ENCODE data around the gene CDKL4. TPM values are rescaled to one million over a fixed set of nuclear protein-coding genes. Genes with fewer than 3 reads are reported as not detected.
"Not testable (repeated sequence)": the region's sequence is repeated elsewhere in the genome, so short reads cannot be mapped to it uniquely, and the experiment has no call there.

The CDKL4 gene
- polyA plus RNA-seq, 3 donors, result not detected

GRCh38 chr2:39247512-39248043, 3.8 kb upstream of the CDKL4 start:
- H3K27me3 ChIP-seq (ENCODE audit: control insufficient read depth in 2 of 2, insufficient read depth in 2 of 2, low read length in 2 of 2), result no peaks in the 10 kb centered on the region

GRCh38 chr2:39246382-39246980, 2.7 kb upstream of the CDKL4 start:
- no peak overlapping the region for H3K27ac ChIP-seq (ENCODE audit: low read depth in 1 of 2, low read length in 2 of 2)
- WGBS (ENCODE audit: insufficient coverage), result no CpG with 5 or more reads among the region's 1 CpG
- peaks cover 8 to 16% of the 10 kb centered on the region in 2 donors for H3K36me3 Mint-ChIP-seq
- peaks cover 16% of the 10 kb centered on the region for H3K4me1 Mint-ChIP-seq
- intact Hi-C loops (cut with micrococcal nuclease), result no loop called here
- peaks cover 0 to 5% of the 10 kb centered on the region in 2 donors for H3K9me3 ChIP-seq (replicated peaks in 1 of 2; ENCODE audit: control insufficient read depth in 1 of 2, insufficient read depth in 1 of 2, low read length in 2 of 2)
- peaks cover 3 to 13% of the 10 kb centered on the region in 2 donors for H3K36me3 ChIP-seq (replicated peaks in 1 of 2; ENCODE audit: control insufficient read depth in 1 of 2, insufficient read depth in 2 of 2, low read length in 2 of 2)
- no peak overlapping the region for H3K27ac Mint-ChIP-seq
- H2AFZ ChIP-seq (ENCODE audit: insufficient read depth, low read depth, low read length, poor library complexity, severe bottlenecking), result no peak overlapping the region
- no peak for DNase-seq
- H3K4me1 ChIP-seq (ENCODE audit: control insufficient read depth in 1 of 2, insufficient read depth in 2 of 2, low read length in 2 of 2), result peaks cover 0 to 3% of the 10 kb centered on the region in 2 donors
- H3K4me2 ChIP-seq (replicated peaks; ENCODE audit: extremely low read depth, low read length, poor library complexity, severe bottlenecking), result no peak overlapping the region
- H4K20me1 ChIP-seq (ENCODE audit: insufficient read depth, low read length), result no peaks in the 10 kb centered on the region
- H3K9me3 Mint-ChIP-seq, result peaks cover 2 to 13% (median 8%) of the 10 kb centered on the region in 7 donors
- H3K27me3 ChIP-seq (ENCODE audit: control insufficient read depth in 2 of 2, insufficient read depth in 2 of 2, low read length in 2 of 2), result no peaks in the 10 kb centered on the region
- no peaks in the 10 kb centered on the region for H3K79me2 ChIP-seq (ENCODE audit: insufficient read depth, low read length)
- H3K4me3 Mint-ChIP-seq, result no peak overlapping the region
- no peak overlapping the region for H3K9ac ChIP-seq (ENCODE audit: insufficient read depth, low read length, poor library complexity, severe bottlenecking)
- H3K27me3 Mint-ChIP-seq (ENCODE audit: low read depth in 3 of 3), result peaks cover 5 to 11% (median 7%) of the 10 kb centered on the region in 3 donors
- no peak overlapping the region for H3K4me3 ChIP-seq (replicated peaks in 1 of 3; ENCODE audit: low read depth in 2 of 3, low read length in 3 of 3)
- TF ChIP-seq CTCF (IDR thresholded peaks at IDR 0.05), result no peak

More at GRCh38 chr2:39247512-39248043, 3.8 kb upstream of the CDKL4 start:
- H3K4me1 ChIP-seq (ENCODE audit: control insufficient read depth in 1 of 2, insufficient read depth in 2 of 2, low read length in 2 of 2), result peaks cover 0 to 3% of the 10 kb centered on the region in 2 donors
- Mint-ChIP-seq H3K36me3 (peaks cover 14 to 26% of the 10 kb centered on the region in 2 donors), H3K9me3 (peaks cover 2 to 14% (median 8%) of the 10 kb centered on the region in 7 donors), H3K4me3 (no peak overlapping the region), H3K27me3 (ENCODE audit: low read depth in 3 of 3) (peaks cover 4 to 11% (median 7%) of the 10 kb centered on the region in 3 donors), H3K4me1 (peaks cover 16% of the 10 kb centered on the region), H3K27ac (no peak overlapping the region)
- no peaks in the 10 kb centered on the region for H4K20me1 ChIP-seq (ENCODE audit: insufficient read depth, low read length)
- H3K9ac ChIP-seq (ENCODE audit: insufficient read depth, low read length, poor library complexity, severe bottlenecking), result no peak overlapping the region
- no peak for TF ChIP-seq CTCF (IDR thresholded peaks at IDR 0.05)
- H3K79me2 ChIP-seq (ENCODE audit: insufficient read depth, low read length), result no peaks in the 10 kb centered on the region
- 100% methylated on average over 1 of the region's 6 CpGs for WGBS (ENCODE audit: insufficient coverage)
- no peak overlapping the region for H3K4me3 ChIP-seq (replicated peaks in 1 of 3; ENCODE audit: low read depth in 2 of 3, low read length in 3 of 3)
- peaks cover 0 to 5% of the 10 kb centered on the region in 2 donors for H3K9me3 ChIP-seq (replicated peaks in 1 of 2; ENCODE audit: control insufficient read depth in 1 of 2, insufficient read depth in 1 of 2, low read length in 2 of 2)
- H3K27ac ChIP-seq (ENCODE audit: low read depth in 1 of 2, low read length in 2 of 2), result no peak overlapping the region
- DNase-seq, result no peak
- H2AFZ ChIP-seq (ENCODE audit: insufficient read depth, low read depth, low read length, poor library complexity, severe bottlenecking), result no peak overlapping the region
- intact Hi-C loops (cut with micrococcal nuclease), result no loop called here
- no peak overlapping the region for H3K4me2 ChIP-seq (replicated peaks; ENCODE audit: extremely low read depth, low read length, poor library complexity, severe bottlenecking)
- peaks cover 14 to 24% of the 10 kb centered on the region in 2 donors for H3K36me3 ChIP-seq (replicated peaks in 1 of 2; ENCODE audit: control insufficient read depth in 1 of 2, insufficient read depth in 2 of 2, low read length in 2 of 2)

- peaks cover 6 to 11% (median 7%) of the 10 kb centered on the region in 3 donors for H3K27me3 Mint-ChIP-seq (ENCODE audit: low read depth in 3 of 3)
- peaks cover 2 to 11% (median 8%) of the 10 kb centered on the region in 7 donors for H3K9me3 Mint-ChIP-seq
- H3K4me2 ChIP-seq (replicated peaks; ENCODE audit: extremely low read depth, low read length, poor library complexity, severe bottlenecking), result peak overlapping the region; percentile 62
- 48% methylated on average over 29 of the region's 31 CpGs for WGBS (ENCODE audit: insufficient coverage)
- DNase-seq, result peak in 1 of 3 donors; percentile 7
- peak overlapping the region; percentile 77 to 94 for H3K4me3 Mint-ChIP-seq
- H3K27ac ChIP-seq (ENCODE audit: low read depth in 1 of 2, low read length in 2 of 2); H4K20me1 ChIP-seq (ENCODE audit: insufficient read depth, low read length); intact Hi-C loops (cut with micrococcal nuclease); H3K79me2 ChIP-seq (ENCODE audit: insufficient read depth, low read length); H3K9ac ChIP-seq (ENCODE audit: insufficient read depth, low read length, poor library complexity, severe bottlenecking); H3K9me3 ChIP-seq (replicated peaks in 1 of 2; ENCODE audit: control insufficient read depth in 1 of 2, insufficient read depth in 1 of 2, low read length in 2 of 2); H3K4me1 ChIP-seq (ENCODE audit: control insufficient read depth in 1 of 2, insufficient read depth in 2 of 2, low read length in 2 of 2); H3K36me3 Mint-ChIP-seq; H3K36me3 ChIP-seq (replicated peaks in 1 of 2; ENCODE audit: control insufficient read depth in 1 of 2, insufficient read depth in 2 of 2, low read length in 2 of 2); H3K27me3 ChIP-seq (ENCODE audit: control insufficient read depth in 2 of 2, insufficient read depth in 2 of 2, low read length in 2 of 2): not testable (repeated sequence)
- H2AFZ ChIP-seq (ENCODE audit: insufficient read depth, low read depth, low read length, poor library complexity, severe bottlenecking), result peak overlapping the region; percentile 32
- H3K4me3 ChIP-seq (replicated peaks in 1 of 3; ENCODE audit: low read depth in 2 of 3, low read length in 3 of 3), result peak overlapping the region; percentile 16 to 62 (median 26)
- peaks cover 16% of the 10 kb centered on the region for H3K4me1 Mint-ChIP-seq
- peak overlapping the region in 4 of 7 donors; percentile 1 to 39 (median 18) for H3K27ac Mint-ChIP-seq
Observed at GRCh38 chr2:39244963-39245625, 1.3 kb upstream of the CDKL4 start.

Measured in CD14-positive monocyte (primary cell).